GM18909 (cell line): Measurements from ENCODE around the gene CCDC137.
"Not testable (repeated sequence)": the region's sequence is repeated elsewhere in the genome, so short reads cannot be mapped to it uniquely, and the experiment has no call there.

Experiments used
- ATAC-seq: cut with Tn5 transposase; IDR thresholded peaks from one replicate; pipeline ENCODE4 v1.9.1; 2021; ENCODE audit warnings: mild to moderate bottlenecking; ENCODE audit not compliant: unreplicated experiment, poor library complexity

Gene CCDC137, protein sequence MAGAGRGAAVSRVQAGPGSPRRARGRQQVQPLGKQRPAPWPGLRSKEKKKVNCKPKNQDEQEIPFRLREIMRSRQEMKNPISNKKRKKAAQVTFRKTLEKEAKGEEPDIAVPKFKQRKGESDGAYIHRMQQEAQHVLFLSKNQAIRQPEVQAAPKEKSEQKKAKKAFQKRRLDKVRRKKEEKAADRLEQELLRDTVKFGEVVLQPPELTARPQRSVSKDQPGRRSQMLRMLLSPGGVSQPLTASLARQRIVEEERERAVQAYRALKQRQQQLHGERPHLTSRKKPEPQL

GRCh38 chr17:81666342-81667191 lies at the start of gene CCDC137, which contains the start of gene OXLD1:
TSS of gene CCDC137 (plus strand) at chr17:81666737. CDS start at chr17:81666767, 30 bp downstream.
TSS of gene OXLD1 (minus strand) at chr17:81666605. CDS start at chr17:81666577, 28 bp downstream.
- ATAC-seq: peak; percentile 92

GRCh38 chr17:81616877-81617276 lies 49.7 kb upstream of the CCDC137 start:
- ATAC-seq: no peak

GRCh38 chr17:81618307-81618706 lies 48.2 kb upstream of the CCDC137 start:
- not testable (repeated sequence) for ATAC-seq

GRCh38 chr17:81621494-81622130 lies 44.9 kb upstream of the CCDC137 start:
- ATAC-seq: no peak

DNA sequence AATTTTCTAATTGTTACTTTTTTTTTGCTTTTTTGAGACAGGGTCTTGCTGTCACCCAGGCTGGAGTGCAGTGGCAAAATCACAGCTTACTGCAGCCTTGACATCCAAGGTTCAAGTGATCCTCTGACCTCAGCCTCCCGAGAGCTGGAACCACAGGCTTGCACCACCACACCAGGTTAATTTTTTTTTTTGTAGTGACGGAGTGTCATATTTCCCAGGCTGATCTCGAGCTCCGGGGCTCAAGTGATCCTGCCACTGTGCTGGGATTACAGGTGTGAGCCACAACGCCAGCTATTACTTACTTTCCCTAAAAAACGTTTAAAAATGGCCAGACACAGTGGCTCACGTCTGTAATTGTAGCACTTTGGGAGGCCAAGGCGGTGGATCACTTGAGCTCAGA lies 36.3 kb upstream of the CCDC137 start:
- no peak for ATAC-seq

- ATAC-seq: no peak
Measured at GRCh38 chr17:81631482-81631881, 35.1 kb upstream of the CCDC137 start.

DNA sequence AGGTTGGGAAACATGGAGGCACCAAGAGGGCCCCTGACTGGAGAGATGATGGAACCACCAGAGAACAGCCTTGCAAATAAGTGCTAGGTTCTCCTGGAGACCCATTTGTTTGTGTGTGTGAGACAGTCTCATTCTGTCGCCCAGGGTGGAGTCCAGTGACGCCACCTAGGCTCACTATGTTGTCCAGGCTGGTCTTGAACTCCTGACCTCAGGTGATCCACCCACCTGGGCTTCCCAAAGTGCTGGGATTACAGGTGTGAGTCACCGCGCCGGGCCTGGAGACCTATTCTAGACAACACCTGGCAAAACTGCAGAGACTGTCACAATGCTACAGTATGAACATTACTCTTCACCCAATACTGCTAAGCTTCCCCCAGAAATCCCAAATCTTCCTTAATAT lies 31.1 kb upstream of the CCDC137 start:
- no peak for ATAC-seq

DNA sequence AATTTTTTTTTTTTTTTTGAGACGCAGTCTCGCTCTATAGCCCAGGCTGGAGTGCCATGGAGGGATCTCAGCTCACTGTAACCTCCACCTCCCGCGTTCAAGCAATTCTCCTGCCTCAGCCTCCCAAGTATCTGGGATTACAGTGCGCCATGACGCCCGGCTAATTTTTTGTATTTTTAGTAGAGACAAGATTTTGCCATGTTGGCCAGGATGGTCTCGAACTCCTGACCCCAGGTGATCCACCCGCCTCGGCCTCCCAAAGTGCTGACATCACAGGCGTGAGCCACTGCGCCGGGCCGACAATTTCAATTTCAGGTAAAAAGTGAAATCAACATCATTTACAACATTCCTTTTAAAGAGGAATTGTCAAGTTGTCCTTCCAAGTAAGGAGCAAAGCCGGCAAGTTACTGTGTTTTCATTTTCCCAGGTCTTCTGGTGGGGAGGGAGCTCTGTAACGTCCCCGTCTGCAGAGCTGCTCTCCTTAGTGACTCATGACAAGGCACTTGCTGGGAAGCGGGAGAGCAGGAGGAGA lies 30.5 kb upstream of the CCDC137 start:
- ATAC-seq: no peak

- peak; percentile 87 for ATAC-seq
Measured at GRCh38 chr17:81636505-81637288, 29.8 kb upstream of the CCDC137 start, which contains the start of the genes NPLOC4 and TSPAN10. TSS of gene NPLOC4 (minus strand) at chr17:81637112. CDS start at chr17:81636930, 182 bp downstream. TSS of gene TSPAN10 (plus strand) at chr17:81637196. CDS start at chr17:81642413, 5,217 bp downstream.

GRCh38 chr17:81638683-81639082 lies 27.9 kb upstream of the CCDC137 start:
- no peak for ATAC-seq

- no peak for ATAC-seq
Measured at GRCh38 chr17:81640011-81640410, 26.5 kb upstream of the CCDC137 start.

- ATAC-seq: no peak
Measured at GRCh38 chr17:81641825-81642489, 24.6 kb upstream of the CCDC137 start.

- ATAC-seq: no peak
Measured at GRCh38 chr17:81644496-81644895, 22.0 kb upstream of the CCDC137 start.

GRCh38 chr17:81644976-81645952 lies 21.3 kb upstream of the CCDC137 start:
- ATAC-seq: no peak

- no peak for ATAC-seq
Measured at GRCh38 chr17:81646869-81647600, 19.5 kb upstream of the CCDC137 start.

GRCh38 chr17:81647640-81648012 lies 18.9 kb upstream of the CCDC137 start:
- no peak for ATAC-seq

DNA sequence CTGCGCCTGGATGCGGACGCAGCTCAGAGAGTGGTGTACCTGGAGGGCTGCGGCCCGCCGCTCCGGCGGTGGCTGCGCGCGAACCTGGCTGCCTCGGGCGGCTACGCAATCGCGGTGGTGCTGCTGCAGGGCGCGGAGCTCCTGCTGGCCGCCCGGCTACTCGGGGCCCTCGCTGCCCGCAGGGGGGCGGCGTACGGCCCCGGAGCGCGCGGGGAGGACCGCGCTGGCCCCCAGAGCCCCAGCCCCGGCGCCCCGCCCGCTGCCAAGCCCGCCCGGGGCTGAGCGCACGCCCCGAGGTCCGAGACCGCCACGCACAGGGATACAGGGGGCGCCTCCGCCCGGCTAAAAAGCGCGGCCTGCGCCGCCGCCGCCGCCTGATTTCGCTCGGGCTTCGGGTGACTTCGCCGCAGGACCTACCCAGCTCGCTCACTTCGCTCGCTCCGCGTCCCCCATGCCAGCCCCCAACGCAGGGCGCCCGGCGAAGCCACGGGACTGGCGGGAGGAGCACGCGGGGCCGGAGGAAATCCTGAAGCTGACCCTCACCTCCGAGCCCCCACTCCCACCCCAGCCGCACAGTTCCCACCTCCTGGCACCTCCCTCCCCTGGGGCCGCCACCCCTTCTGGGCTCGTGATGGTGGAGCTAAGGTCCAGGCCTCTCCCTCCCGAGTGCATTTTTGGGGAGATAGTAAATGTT lies 18.4 kb upstream of the CCDC137 start:
- ATAC-seq: no peak
